H1 (cell line): ENCODE results near the gene TAF12. TPM values are rescaled to one million over a fixed set of nuclear protein-coding genes. Genes with fewer than 3 reads are reported as not detected.

Experiments used
- CTCF ChIA-PET: fragments of 300-600 bp; sonication (Branson Sonifier 250); formaldehyde crosslinking; loops from one replicate; lab custom pipeline; 2021; ENCODE audit not compliant: partially characterized antibody; lab: Charles Lee
- POLR2A ChIA-PET: fragments of 300-600 bp; sonication (Branson Sonifier 250); formaldehyde crosslinking; loops from one replicate; lab custom pipeline; 2021; ENCODE audit warnings: inconsistent platforms; ENCODE audit not compliant: partially characterized antibody; lab: Charles Lee
- DNase-seq, 2 experiments: peaks; one replicate each; pipeline versions ENCODE4 v3.0.0 to v3.0.0-alpha.2; 2010 to 2022; ENCODE audit warnings: low spot score in 2 of 2, low read depth in 1 of 2, mixed read lengths in 1 of 2
- FAIRE-seq: peaks from 2 replicates; lab custom pipeline; 2011; peaks lifted over from hg19 to GRCh38; lab: Jason Lieb, UNC
- H2AFZ ChIP-seq: 2 replicates; pipeline ENCODE4 v1.8.1; 2012; ENCODE audit warnings: low read length, inconsistent platforms
- H2AK5ac ChIP-seq: 2 replicates; pipeline ENCODE4 v1.6.1; 2013; ENCODE audit warnings: low read depth, low read length
- H2BK120ac ChIP-seq: replicated peaks from 2 replicates; pipeline ENCODE3; 2013; ENCODE audit warnings: low read depth, low read length, inconsistent platforms
- H2BK12ac ChIP-seq: 2 replicates; pipeline ENCODE4 v1.6.1; 2013; ENCODE audit warnings: low read depth, low read length
- H2BK15ac ChIP-seq: 2 replicates; pipeline ENCODE4 v1.6.1; 2013; ENCODE audit warnings: low read length
- H2BK20ac ChIP-seq: 2 replicates; pipeline ENCODE4 v1.6.1; 2013; ENCODE audit warnings: low read length
- H2BK5ac ChIP-seq: 2 replicates; pipeline ENCODE4 v1.6.1; 2013; ENCODE audit warnings: low read depth, low read length
- H3K14ac ChIP-seq: 2 replicates; pipeline ENCODE4 v1.6.1; 2013; ENCODE audit warnings: inconsistent platforms; ENCODE audit not compliant: insufficient read length
- H3K18ac ChIP-seq: 2 replicates; pipeline ENCODE4 v1.6.1; 2013; ENCODE audit warnings: low read length; ENCODE audit errors: extremely low read depth
- H3K23ac ChIP-seq: 2 replicates; pipeline ENCODE4 v1.6.1; 2013; ENCODE audit warnings: inconsistent platforms; ENCODE audit not compliant: insufficient read length
- H3K23me2 ChIP-seq: 2 replicates; pipeline ENCODE4 v1.6.1; 2013; ENCODE audit warnings: low read depth, low read length
- H3K27ac ChIP-seq: 2 replicates; pipeline ENCODE4 v1.6.1; 2011; ENCODE audit warnings: low read depth, low read length, inconsistent platforms
- H3K27me3 ChIP-seq, 4 experiments: replicated peaks in 1 of 4; 1 replicate in 1 of 4; 2 replicates in 3 of 4; pipeline versions ENCODE4 v1.6.1 to v1.8.1; 2011 to 2013; ENCODE audit warnings: low read length in 3 of 4, mild to moderate bottlenecking in 3 of 4, inconsistent platforms in 2 of 4, mixed read lengths in 2 of 4, moderate library complexity in 1 of 4; ENCODE audit not compliant: control insufficient read depth in 3 of 4, insufficient read depth in 3 of 4; ENCODE audit errors: extremely low read depth in 1 of 4
- H3K36me3 ChIP-seq, 4 experiments: 2 replicates each; pipeline versions ENCODE4 v1.6.1 to v1.8.1; 2011 to 2013; ENCODE audit warnings: mild to moderate bottlenecking in 4 of 4, low read length in 3 of 4, moderate library complexity in 2 of 4, control low read depth in 1 of 4, inconsistent platforms in 1 of 4; ENCODE audit not compliant: insufficient read depth in 4 of 4, control insufficient read depth in 2 of 4
- H3K4ac ChIP-seq: replicated peaks from 2 replicates; pipeline ENCODE3; 2013; ENCODE audit warnings: low read length, low read depth, mixed read lengths, inconsistent platforms; ENCODE audit not compliant: insufficient read length
- H3K4me1 ChIP-seq, 4 experiments: replicated peaks in 1 of 4; 1 replicate in 1 of 4; 2 replicates in 3 of 4; pipeline versions ENCODE4 v1.6.1 to v1.8.1; 2011 to 2013; ENCODE audit warnings: low read length in 3 of 4, inconsistent platforms in 2 of 4, mixed read lengths in 1 of 4; ENCODE audit not compliant: insufficient read depth in 4 of 4, control insufficient read depth in 3 of 4
- H3K4me2 ChIP-seq, 2 experiments: 2 replicates each; pipeline versions ENCODE4 v1.6.1 to v1.8.1; 2011 to 2013; ENCODE audit warnings: low read depth in 2 of 2, low read length in 2 of 2, control low read depth in 1 of 2, inconsistent platforms in 1 of 2, mild to moderate bottlenecking in 1 of 2; ENCODE audit not compliant: insufficient read depth in 1 of 2
- H3K4me3 ChIP-seq, 4 experiments: fragments of 200-600, 300-600 bp in 1 of 4; sonication (generic), shearing (Covaris generic), sonication (Bioruptor Twin) in 1 of 4; 2 replicates each; pipeline versions ENCODE4 v1.5.1 to v1.8.1; 2011 to 2016; ENCODE audit warnings: low read length in 4 of 4, low read depth in 3 of 4, control low read depth in 2 of 4, inconsistent platforms in 2 of 4, mild to moderate bottlenecking in 2 of 4, mixed read lengths in 1 of 4, moderate library complexity in 1 of 4; ENCODE audit not compliant: insufficient read depth in 2 of 4; ENCODE audit errors: extremely low read depth in 1 of 4
- H3K56ac ChIP-seq: replicated peaks from 2 replicates; pipeline ENCODE3; 2013; ENCODE audit warnings: low read depth, mild to moderate bottlenecking, mixed read lengths, low read length, inconsistent platforms; ENCODE audit not compliant: insufficient read length
- H3K79me1 ChIP-seq: 2 replicates; pipeline ENCODE4 v1.6.1; 2013; ENCODE audit warnings: low read depth, low read length, control low read depth
- H3K79me2 ChIP-seq, 2 experiments: 2 replicates each; pipeline versions ENCODE4 v1.6.1 to v1.8.1; 2012 to 2013; ENCODE audit warnings: low read length in 2 of 2, mild to moderate bottlenecking in 2 of 2, inconsistent platforms in 1 of 2; ENCODE audit not compliant: insufficient read depth in 2 of 2, control insufficient read depth in 1 of 2
- H3K9ac ChIP-seq, 4 experiments: replicated peaks in 1 of 4; 1 replicate in 1 of 4; 2 replicates in 3 of 4; pipeline versions ENCODE4 v1.6.1 to v1.8.1; 2011 to 2013; ENCODE audit warnings: low read depth in 3 of 4, low read length in 3 of 4, control low read depth in 2 of 4, mild to moderate bottlenecking in 2 of 4, moderate library complexity in 2 of 4, inconsistent platforms in 1 of 4; ENCODE audit errors: extremely low read depth in 1 of 4
- H3K9me3 ChIP-seq, 2 experiments: 2 replicates each; pipeline versions ENCODE4 v1.6.1 to v1.8.1; 2012 to 2013; ENCODE audit warnings: mild to moderate bottlenecking in 2 of 2, moderate library complexity in 2 of 2, control low read depth in 1 of 2, inconsistent platforms in 1 of 2, low read depth in 1 of 2, low read length in 1 of 2, mixed read lengths in 1 of 2; ENCODE audit not compliant: insufficient read depth in 2 of 2
- H4K20me1 ChIP-seq, 2 experiments: replicated peaks in 1 of 2; 2 replicates each; pipeline versions ENCODE3 to v1.8.1; 2011 to 2013; ENCODE audit warnings: inconsistent platforms in 2 of 2, low read length in 2 of 2, mild to moderate bottlenecking in 1 of 2; ENCODE audit not compliant: insufficient read depth in 2 of 2, control insufficient read depth in 1 of 2
- H4K5ac ChIP-seq: 2 replicates; pipeline ENCODE4 v1.6.1; 2013; ENCODE audit warnings: low read length, low read depth, mixed read lengths, inconsistent platforms; ENCODE audit not compliant: insufficient read length
- H4K8ac ChIP-seq: 2 replicates; pipeline ENCODE4 v1.8.0; 2013; ENCODE audit warnings: mild to moderate bottlenecking, moderate library complexity, low read length, inconsistent platforms; ENCODE audit not compliant: insufficient read depth; ENCODE audit errors: extremely low read depth
- H4K91ac ChIP-seq: replicated peaks from 2 replicates; pipeline ENCODE3; 2013; ENCODE audit warnings: low read length, mixed read lengths, inconsistent platforms; ENCODE audit not compliant: insufficient read length
- HDAC2 ChIP-seq, 2 experiments: fragments of 300-600 bp in 1 of 2; sonication (generic) in 1 of 2; IDR thresholded peaks; 2 replicates each; pipeline ENCODE4 v1.6.1; 2011 to 2012; ENCODE audit warnings: low read depth in 2 of 2, low read length in 2 of 2, mild to moderate bottlenecking in 2 of 2, moderate library complexity in 2 of 2, borderline replicate concordance in 1 of 2, inconsistent platforms in 1 of 2
- SUZ12 ChIP-seq: fragments of 200-600 bp; sonication (generic); IDR thresholded peaks from 2 replicates; pipeline ENCODE4 v1.6.1; 2012; ENCODE audit warnings: mild to moderate bottlenecking, inconsistent platforms, low read length, moderate library complexity, mixed read lengths
- ZNF274 ChIP-seq: IDR thresholded peaks from 2 replicates; pipeline ENCODE4 v1.7.0; 2012; ENCODE audit warnings: low read length, borderline replicate concordance; ENCODE audit errors: extremely low read depth
- WGBS, 2 experiments: shearing (Covaris generic) in 1 of 2; methylation state at CpG; one replicate each; pipeline versions ENCODE4 v1.1.6 to v1.1.7; 2013 to 2015; ENCODE audit warnings: low lambda C conversion rate in 2 of 2, mixed read lengths in 2 of 2, inconsistent platforms in 1 of 2, low coverage in 1 of 2, missing lambda C conversion rate in 1 of 2; ENCODE audit not compliant: insufficient replicate concordance in 2 of 2, insufficient coverage in 1 of 2, insufficient read length in 1 of 2; ENCODE audit errors: extremely low coverage in 1 of 2, missing lambda C conversion rate in 1 of 2; 5-methylcytosine and 5-hydroxymethylcytosine counted together
- polyA plus RNA-seq, 7 experiments: library from polyadenylated mRNA; depleted of rRNA in 3 of 7; stranded (reverse) in 5 of 7; unstranded in 2 of 7; fragments of >200 nt in 5 of 7; fragments of 200-250 nt in 2 of 7; gene quantifications; 1 replicate in 5 of 7; 2 replicates in 1 of 7; 4 replicates in 1 of 7; pipeline versions ENCODE4 v1.2.1 to v1.2.3, GENCODE V29; 2011 to 2013; ENCODE audit warnings: missing spikeins in 2 of 7, mixed read lengths in 2 of 7
- total RNA-seq: library from RNA; stranded (reverse); fragmentation: NEBNext Ultra II Directional; extraction: Animal tissue kit (Norgen Biotek cat#: 25700); gene quantifications from 2 replicates; pipeline ENCODE4 v1.2.1, GENCODE V29; 2021
- TF ChIP-seq, protein P1 (sequence below): IDR thresholded peaks from 2 replicates; pipeline ENCODE4 v1.6.1; 2012; ENCODE audit warnings: inconsistent platforms

The TAF12 gene
- total and polyA plus RNA-seq, 2 of the 8 experiments (the other 6 are each of a cell fraction or from before 2014, with no cell fraction given) = 25.1 to 27.2 TPM

DNA sequence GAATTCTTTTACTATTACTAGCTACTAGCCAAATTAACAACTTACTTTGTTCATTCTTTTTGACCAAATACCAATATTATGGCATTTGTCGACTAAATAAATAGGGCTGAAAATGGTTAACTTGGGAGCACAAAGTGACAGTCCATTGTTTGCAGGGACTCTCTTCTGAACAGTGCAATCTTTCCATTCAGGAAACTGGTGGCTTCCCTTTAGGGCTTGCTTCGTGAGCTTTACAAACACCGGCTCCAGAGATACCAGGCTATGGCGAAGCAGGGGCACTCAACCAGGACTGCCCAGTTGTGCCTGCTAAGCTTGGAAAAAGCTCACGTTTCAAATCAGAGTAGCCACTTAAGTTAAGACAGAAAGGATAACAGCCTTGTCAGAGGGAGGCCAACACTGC is 38.5 kb downstream of the TAF12 start:
- Histone ChIP-seq H3K27me3 (no peaks in the 10 kb centered on the region), H4K91ac (no peak overlapping the region), H3K23ac (no peak overlapping the region), H3K4me1 (0 out of 7 replicates have a peak, but pooled peaks cover 0 to 2% (median 0%) of the 10 kb centered on the region in 4 experiments), H3K79me1 (no peaks in the 10 kb centered on the region), H3K14ac (no peak overlapping the region), H3K9ac (no peak overlapping the region), H3K4ac (no peak overlapping the region), H2BK20ac (no peak overlapping the region), H3K36me3 (peaks cover 0 to 17% (median 5%) of the 10 kb centered on the region in 4 experiments; a peak in 5 of 8 replicates), H3K23me2 (no peaks in the 10 kb centered on the region), H4K8ac (no peak overlapping the region), H2BK5ac (no peak overlapping the region), H2BK12ac (no peak overlapping the region), H2AFZ (no peak overlapping the region), H3K4me2 (no peak overlapping the region), H2AK5ac (no peak overlapping the region), H3K79me2 (no peaks in the 10 kb centered on the region), H2BK15ac (no peak overlapping the region), H2BK120ac (no peak overlapping the region), H3K9me3 (no peaks in the 10 kb centered on the region), H3K4me3 (no peak overlapping the region), H4K5ac (no peak overlapping the region), H3K56ac (no peak overlapping the region), H3K18ac (no peak overlapping the region), H3K27ac (no peak overlapping the region), H4K20me1 (no peaks in the 10 kb centered on the region)
- FAIRE-seq (no peak), DNase-seq (no peak)
- POLR2A ChIA-PET = interaction anchor here (0.9 to 21.8 kb wide), 9 partner anchors 12 to 185 kb away, joined by 3 to 473 read pairs (median 3); partner anchors contain the start of gene RCC1
- CTCF ChIA-PET = interaction anchor here (0.8 to 6.9 kb wide), 20 partner anchors 8 to 273 kb away, joined by 3 to 73 read pairs (median 4); partner anchors contain the start of genes RAB42 and TRNAU1AP
- 98% methylated on average over 5 of the region's 5 CpGs; no CpG with 5 or more reads in 1 of the 2 experiments for WGBS, 2 experiments
- TF ChIP-seq, protein P1, sequence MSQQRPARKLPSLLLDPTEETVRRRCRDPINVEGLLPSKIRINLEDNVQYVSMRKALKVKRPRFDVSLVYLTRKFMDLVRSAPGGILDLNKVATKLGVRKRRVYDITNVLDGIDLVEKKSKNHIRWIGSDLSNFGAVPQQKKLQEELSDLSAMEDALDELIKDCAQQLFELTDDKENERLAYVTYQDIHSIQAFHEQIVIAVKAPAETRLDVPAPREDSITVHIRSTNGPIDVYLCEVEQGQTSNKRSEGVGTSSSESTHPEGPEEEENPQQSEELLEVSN = no peak
- TF ChIP-seq SUZ12 (no peak), HDAC2 (IDR thresholded peaks at IDR 0.05; ENCODE audit: borderline replicate concordance in 1 of 2, low read depth in 2 of 2, low read length in 2 of 2) (no peak), ZNF274 (no peak)
